GM19035 (cell line): ENCODE data around the gene ANKRD55.
"Not testable (repeated sequence)": the region's sequence is repeated elsewhere in the genome, so short reads cannot be mapped to it uniquely, and the experiment has no call there.

Source experiments
- ATAC-seq: cut with Tn5 transposase; IDR thresholded peaks from one replicate; pipeline ENCODE4 v1.9.1; 2021; ENCODE audit not compliant: unreplicated experiment

ANKRD55 gene

GRCh38 chr5:56253924-56254323, 20.8 kb upstream of the ANKRD55 start:
- no peak for ATAC-seq

- ATAC-seq, result no peak
These were observed 20.0 kb upstream of the ANKRD55 start for GRCh38 chr5:56253126-56253525.

GRCh38 chr5:56251918-56252553, 18.9 kb upstream of the ANKRD55 start:
- no peak for ATAC-seq

- no peak for ATAC-seq
These were observed 18.3 kb upstream of the ANKRD55 start for GRCh38 chr5:56251440-56251839.

GRCh38 chr5:56250011-56250410, 16.9 kb upstream of the ANKRD55 start:
- no peak for ATAC-seq

- ATAC-seq, result not testable (repeated sequence)
These were observed 16.0 kb upstream of the ANKRD55 start for GRCh38 chr5:56249085-56249484.

- no peak for ATAC-seq
These were observed 14.5 kb upstream of the ANKRD55 start for GRCh38 chr5:56247592-56247991.

- no peak for ATAC-seq
These were observed 13.6 kb upstream of the ANKRD55 start for GRCh38 chr5:56246769-56247168.

- ATAC-seq, result no peak
These were observed 12.4 kb upstream of the ANKRD55 start for GRCh38 chr5:56245481-56245880.

- no peak for ATAC-seq
These were observed 11.5 kb upstream of the ANKRD55 start for GRCh38 chr5:56244627-56245026.

- ATAC-seq, result not testable (repeated sequence)
These were observed 9.1 kb upstream of the ANKRD55 start for GRCh38 chr5:56242271-56242670.

- no peak for ATAC-seq
These were observed 592 bp downstream of the ANKRD55 start for GRCh38 chr5:56232538-56232937.

GRCh38 chr5:56230576-56230975, 2.6 kb downstream of the ANKRD55 start:
- no peak for ATAC-seq

GRCh38 chr5:56229111-56229510, 4.0 kb downstream of the ANKRD55 start:
- no peak for ATAC-seq

GRCh38 chr5:56228631-56229030, 4.5 kb downstream of the ANKRD55 start:
- no peak for ATAC-seq

- no peak for ATAC-seq
These were observed 5.4 kb downstream of the ANKRD55 start for GRCh38 chr5:56227691-56228090.

GRCh38 chr5:56223298-56223697, 9.8 kb downstream of the ANKRD55 start:
- not testable (repeated sequence) for ATAC-seq

GRCh38 chr5:56221601-56222000, 11.5 kb downstream of the ANKRD55 start:
- ATAC-seq, result not testable (repeated sequence)

GRCh38 chr5:56215019-56215830, 17.9 kb downstream of the ANKRD55 start:
- no peak for ATAC-seq

- ATAC-seq, result not testable (repeated sequence)
These were observed 19.1 kb downstream of the ANKRD55 start for GRCh38 chr5:56213886-56214535.

- no peak for ATAC-seq
These were observed 20.8 kb downstream of the ANKRD55 start for GRCh38 chr5:56212130-56212879.
